Peyer's patch (tissue), 4 donors: ENCODE results near the gene SRXN1.

Source experiments
- POLR2A ChIP-seq, 2 donors: fragments of 450-650 bp; IDR thresholded peaks; one replicate each; pipeline ENCODE4 v1.5.1; 2017; ENCODE audit warnings: antibody characterized with exemption in 2 of 2, mild to moderate bottlenecking in 2 of 2, moderate library complexity in 2 of 2
- TF ChIP-seq, protein P1 (sequence below), 6 experiments: fragments of 450-650 bp in 4 of 6; fragments of 200-600 bp in 2 of 6; sonication (generic) in 1 of 6; IDR thresholded peaks; one replicate each; pipeline ENCODE4 v1.5.1; 2017 to 2019; ENCODE audit warnings: antibody characterized with exemption in 6 of 6, mild to moderate bottlenecking in 3 of 6, moderate library complexity in 1 of 6

DNA sequence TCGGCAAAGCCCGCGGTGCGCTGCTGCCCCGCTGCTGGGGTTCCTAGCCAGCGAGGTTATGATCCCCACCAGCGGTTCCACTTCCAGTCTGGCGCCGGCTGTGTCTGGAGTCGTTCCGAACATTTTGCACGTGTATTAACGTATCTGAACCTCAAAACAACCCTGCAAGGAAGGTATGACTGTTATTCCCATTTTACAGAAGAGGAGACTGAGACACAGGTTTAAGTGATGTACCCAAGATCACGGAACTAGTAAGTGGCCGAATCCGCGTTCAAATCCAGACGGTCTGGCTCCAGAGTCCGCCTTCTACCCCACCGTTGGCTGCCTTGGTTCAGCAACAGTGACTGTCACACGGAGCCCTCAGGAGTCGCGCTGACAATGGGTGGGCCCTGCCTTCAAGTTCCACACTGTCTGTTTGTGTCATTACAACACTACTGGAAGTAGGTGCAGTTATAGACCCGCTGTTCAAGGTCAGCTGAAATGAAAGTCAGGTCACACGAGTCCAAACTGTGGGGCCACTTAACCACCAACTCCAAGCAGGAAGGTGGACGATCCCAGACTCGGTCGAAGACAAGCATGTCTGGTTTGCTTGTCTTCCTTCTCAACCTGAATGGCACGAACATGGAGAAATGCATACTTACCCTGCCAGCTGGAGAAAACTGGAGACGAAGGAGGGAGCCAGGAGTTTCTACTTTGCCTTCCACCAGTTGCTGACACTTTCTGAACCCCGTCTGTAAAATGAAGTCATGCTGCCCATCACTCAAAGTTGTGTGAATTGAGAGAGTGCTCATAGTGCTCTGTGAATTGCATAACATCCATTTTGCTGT lies 803 bp upstream of the SRXN1 start:
- TF ChIP-seq, protein P1, sequence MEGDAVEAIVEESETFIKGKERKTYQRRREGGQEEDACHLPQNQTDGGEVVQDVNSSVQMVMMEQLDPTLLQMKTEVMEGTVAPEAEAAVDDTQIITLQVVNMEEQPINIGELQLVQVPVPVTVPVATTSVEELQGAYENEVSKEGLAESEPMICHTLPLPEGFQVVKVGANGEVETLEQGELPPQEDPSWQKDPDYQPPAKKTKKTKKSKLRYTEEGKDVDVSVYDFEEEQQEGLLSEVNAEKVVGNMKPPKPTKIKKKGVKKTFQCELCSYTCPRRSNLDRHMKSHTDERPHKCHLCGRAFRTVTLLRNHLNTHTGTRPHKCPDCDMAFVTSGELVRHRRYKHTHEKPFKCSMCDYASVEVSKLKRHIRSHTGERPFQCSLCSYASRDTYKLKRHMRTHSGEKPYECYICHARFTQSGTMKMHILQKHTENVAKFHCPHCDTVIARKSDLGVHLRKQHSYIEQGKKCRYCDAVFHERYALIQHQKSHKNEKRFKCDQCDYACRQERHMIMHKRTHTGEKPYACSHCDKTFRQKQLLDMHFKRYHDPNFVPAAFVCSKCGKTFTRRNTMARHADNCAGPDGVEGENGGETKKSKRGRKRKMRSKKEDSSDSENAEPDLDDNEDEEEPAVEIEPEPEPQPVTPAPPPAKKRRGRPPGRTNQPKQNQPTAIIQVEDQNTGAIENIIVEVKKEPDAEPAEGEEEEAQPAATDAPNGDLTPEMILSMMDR (IDR thresholded peaks at IDR 0.05), result no peak
- peak in 1 of 2 donors; percentile 21 for TF ChIP-seq POLR2A (IDR thresholded peaks at IDR 0.05)
